Choroid plexus epithelial cell (primary cell): ENCODE results near the gene HPCAL4.

Experiments used
- DNase-seq: peaks from one replicate; pipeline ENCODE4 v3.0.0-alpha.2; 2010; ENCODE audit warnings: low read depth
- H3K4me3 ChIP-seq: 2 replicates; pipeline ENCODE4 v1.5.1; 2011; ENCODE audit warnings: low read depth, mild to moderate bottlenecking, control low read depth, low read length, moderate library complexity
- CTCF ChIP-seq: conservative IDR thresholded peaks from 2 replicates; pipeline ENCODE4 v1.5.1; 2011; ENCODE audit warnings: low read depth, mild to moderate bottlenecking, control low read depth, inconsistent platforms, low read length, moderate library complexity

The HPCAL4 gene

DNA sequence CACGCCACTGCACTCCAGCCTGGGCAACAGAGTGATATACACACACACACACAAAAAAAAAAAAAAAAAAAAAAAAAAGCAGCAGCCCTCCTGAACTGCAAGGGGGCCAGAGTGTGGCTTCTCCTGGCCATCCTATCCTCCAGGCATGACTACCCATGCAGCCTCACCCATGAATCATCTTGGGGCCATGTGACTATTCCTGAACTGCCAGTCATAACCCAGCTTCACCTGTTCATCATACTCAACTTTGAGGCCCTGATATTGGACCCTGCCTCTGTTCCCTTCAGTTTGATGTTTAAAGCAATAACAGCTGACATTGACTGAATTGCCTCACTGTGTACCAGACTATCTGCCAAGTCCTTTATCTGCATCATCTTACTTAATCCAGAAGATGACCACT lies 2.8 kb upstream of the HPCAL4 start:
- TF ChIP-seq CTCF, result no peak
- no peak overlapping the region for H3K4me3 ChIP-seq
- no peak for DNase-seq

GRCh38 chr1:39692152-39693074 lies 1.2 kb upstream of the HPCAL4 start:
- no peak for DNase-seq
- no peak overlapping the region for H3K4me3 ChIP-seq
- no peak for TF ChIP-seq CTCF

- TF ChIP-seq CTCF, result no peak
- no peak for DNase-seq
- no peak overlapping the region for H3K4me3 ChIP-seq
These were observed 345 bp downstream of the HPCAL4 start for GRCh38 chr1:39690794-39691382.

DNA sequence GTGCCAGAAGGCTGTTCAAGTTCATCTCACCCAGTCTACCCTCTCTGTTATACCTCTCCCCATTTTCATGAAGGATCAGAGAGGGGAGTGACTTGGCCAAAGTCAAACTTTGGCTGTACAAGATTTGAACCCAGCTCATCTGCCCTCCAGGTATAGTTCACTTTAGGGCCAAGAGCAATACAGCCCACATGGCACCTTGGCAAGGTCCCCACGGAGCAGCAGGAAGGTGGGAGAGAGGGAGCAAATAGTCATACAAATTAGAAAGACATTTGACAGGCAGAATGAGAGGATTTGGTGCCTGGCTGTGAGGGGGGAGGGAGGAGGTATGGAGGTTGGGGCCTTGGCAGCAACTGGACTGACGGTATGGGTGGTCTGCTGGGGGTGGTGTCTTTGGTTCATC lies 1.0 kb downstream of the HPCAL4 start:
- no peak for DNase-seq
- no peak overlapping the region for H3K4me3 ChIP-seq

DNA sequence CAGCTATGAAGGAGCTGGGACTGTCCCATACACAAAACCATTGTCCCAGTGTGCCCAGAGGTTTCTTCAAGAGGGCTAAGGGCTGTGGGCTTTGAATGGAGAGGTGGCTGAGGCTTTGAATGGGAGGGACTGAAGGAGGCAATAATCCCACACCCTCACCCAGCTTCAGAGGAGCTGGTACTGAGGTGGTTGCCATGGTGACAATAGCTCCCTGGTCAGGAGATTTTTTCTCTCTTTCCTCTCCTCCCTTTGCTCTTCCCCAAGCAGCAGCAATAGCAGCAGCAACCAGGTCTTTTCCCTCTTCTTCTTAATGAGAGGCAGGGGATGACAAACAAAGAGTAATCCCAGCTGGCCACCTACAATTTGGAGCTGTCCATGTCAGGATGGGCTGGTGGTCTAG lies 1.6 kb downstream of the HPCAL4 start:
- no peak overlapping the region for H3K4me3 ChIP-seq
- DNase-seq, result no peak
- TF ChIP-seq CTCF, result no peak

More for the DNA sequence above, 1.0 kb downstream of the HPCAL4 start:
- no peak for TF ChIP-seq CTCF

GRCh38 chr1:39689214-39689613 lies 2.0 kb downstream of the HPCAL4 start:
- DNase-seq, result no peak
- TF ChIP-seq CTCF, result no peak
- H3K4me3 ChIP-seq, result no peak overlapping the region
